ENCODE results near the gene DIDO1. TPM values are rescaled to one million over a fixed set of nuclear protein-coding genes. Genes with fewer than 3 reads are reported as not detected.

The DIDO1 gene
- total and polyA plus RNA-seq, 2 of the 13 experiments (the other 11 are each of a cell fraction or from before 2014, with no cell fraction given), result 75.0 to 75.1 TPM

- no peaks in the 10 kb centered on the region for H3K27me3 ChIP-seq (ENCODE audit: control insufficient read depth in 1 of 2, insufficient read depth in 2 of 2, low read length in 2 of 2)
- ATAC-seq (peak; percentile 10), DNase-seq (ENCODE audit: low spot score) (peak; percentile 50), FAIRE-seq (peak; percentile 52)
- H4K20me1 ChIP-seq (ENCODE audit: insufficient read depth, low read length), result no peaks in the 10 kb centered on the region
- intact Hi-C loops (cut with micrococcal nuclease; ENCODE audit: unreplicated experiment) (no loop called here), in situ Hi-C loops (cut with HindIII; ENCODE audit: extremely low pct_ligation_motif_present, low pct_unique_long_range_greater_than_20kb) (no loop called here)
- H3K4me1 ChIP-seq (ENCODE audit: insufficient read depth, low read length), result peaks cover 15% of the 10 kb centered on the region
- no peak overlapping the region for H3K27ac ChIP-seq (ENCODE audit: extremely low read length, insufficient read depth, low read length)
- H3K9me3 ChIP-seq (ENCODE audit: low read length), result no peaks in the 10 kb centered on the region
- BruUV-seq (replicated peaks), result no TSS peak
- POLR2A ChIA-PET, result interaction anchor here (0.7 to 2.7 kb wide), 5 partner anchors 10 to 68 kb away, joined by 3 to 8 read pairs (median 6); partner anchors contain the start of gene TCFL5
- no peak overlapping the region for H3K4me3 ChIP-seq (replicated peaks in 1 of 3; ENCODE audit: insufficient read depth in 1 of 3, low read depth in 2 of 3, low read length in 3 of 3)
- no peak overlapping the region for H2AFZ ChIP-seq (ENCODE audit: low read length)
- H3K36me3 ChIP-seq (replicated peaks in 1 of 2; ENCODE audit: control insufficient read depth in 1 of 2, insufficient read depth in 2 of 2, low read length in 2 of 2), result peaks cover 35 to 53% of the 10 kb centered on the region in 2 experiments
- H3K4me2 ChIP-seq (ENCODE audit: low read depth, low read length), result no peak overlapping the region
- H3K79me2 ChIP-seq (ENCODE audit: insufficient read depth, low read length), result no peaks in the 10 kb centered on the region
- H3K9ac ChIP-seq (ENCODE audit: insufficient read depth, low read depth, low read length), result no peak overlapping the region
- CTCF ChIA-PET (ENCODE audit: low intra/inter-chr PET ratio, low total read pairs), result no interaction called here
- WGBS (ENCODE audit: low lambda C conversion rate), result 72% methylated on average over 13 of the region's 13 CpGs
- TF ChIP-seq ZBTB3 (CRISPR knock-in tag; IDR thresholded peaks at IDR 0.05; ENCODE audit: borderline replicate concordance, low read depth) (no peak), ZNF512 (CRISPR knock-in tag; IDR thresholded peaks at IDR 0.05) (no peak), ZSCAN30 (CRISPR knock-in tag; IDR thresholded peaks at IDR 0.05) (no peak), ZNF549 (CRISPR knock-in tag; IDR thresholded peaks at IDR 0.05) (no peak), SIN3A (IDR thresholded peaks at IDR 0.05; ENCODE audit: borderline replicate concordance, low read depth, low read length) (0 out of 2 replicates have a peak, but pooled peaks have one; percentile 21), ZNF367 (CRISPR knock-in tag; IDR thresholded peaks at IDR 0.05; ENCODE audit: borderline replicate concordance) (no peak), ZNF558 (CRISPR knock-in tag; IDR thresholded peaks at IDR 0.05; ENCODE audit: borderline replicate concordance) (no peak), PAF1 (CRISPR knock-in tag; IDR thresholded peaks at IDR 0.05) (0 out of 2 replicates have a peak, but pooled peaks have one; percentile 28), ZNF720 (CRISPR knock-in tag; IDR thresholded peaks at IDR 0.05) (no peak)
- TF ChIP-seq, protein P1, sequence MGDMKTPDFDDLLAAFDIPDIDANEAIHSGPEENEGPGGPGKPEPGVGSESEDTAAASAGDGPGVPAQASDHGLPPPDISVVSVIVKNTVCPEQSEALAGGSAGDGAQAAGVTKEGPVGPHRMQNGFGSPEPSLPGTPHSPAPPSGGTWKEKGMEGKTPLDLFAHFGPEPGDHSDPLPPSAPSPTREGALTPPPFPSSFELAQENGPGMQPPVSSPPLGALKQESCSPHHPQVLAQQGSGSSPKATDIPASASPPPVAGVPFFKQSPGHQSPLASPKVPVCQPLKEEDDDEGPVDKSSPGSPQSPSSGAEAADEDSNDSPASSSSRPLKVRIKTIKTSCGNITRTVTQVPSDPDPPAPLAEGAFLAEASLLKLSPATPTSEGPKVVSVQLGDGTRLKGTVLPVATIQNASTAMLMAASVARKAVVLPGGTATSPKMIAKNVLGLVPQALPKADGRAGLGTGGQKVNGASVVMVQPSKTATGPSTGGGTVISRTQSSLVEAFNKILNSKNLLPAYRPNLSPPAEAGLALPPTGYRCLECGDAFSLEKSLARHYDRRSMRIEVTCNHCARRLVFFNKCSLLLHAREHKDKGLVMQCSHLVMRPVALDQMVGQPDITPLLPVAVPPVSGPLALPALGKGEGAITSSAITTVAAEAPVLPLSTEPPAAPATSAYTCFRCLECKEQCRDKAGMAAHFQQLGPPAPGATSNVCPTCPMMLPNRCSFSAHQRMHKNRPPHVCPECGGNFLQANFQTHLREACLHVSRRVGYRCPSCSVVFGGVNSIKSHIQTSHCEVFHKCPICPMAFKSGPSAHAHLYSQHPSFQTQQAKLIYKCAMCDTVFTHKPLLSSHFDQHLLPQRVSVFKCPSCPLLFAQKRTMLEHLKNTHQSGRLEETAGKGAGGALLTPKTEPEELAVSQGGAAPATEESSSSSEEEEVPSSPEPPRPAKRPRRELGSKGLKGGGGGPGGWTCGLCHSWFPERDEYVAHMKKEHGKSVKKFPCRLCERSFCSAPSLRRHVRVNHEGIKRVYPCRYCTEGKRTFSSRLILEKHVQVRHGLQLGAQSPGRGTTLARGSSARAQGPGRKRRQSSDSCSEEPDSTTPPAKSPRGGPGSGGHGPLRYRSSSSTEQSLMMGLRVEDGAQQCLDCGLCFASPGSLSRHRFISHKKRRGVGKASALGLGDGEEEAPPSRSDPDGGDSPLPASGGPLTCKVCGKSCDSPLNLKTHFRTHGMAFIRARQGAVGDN (CRISPR knock-in tag; IDR thresholded peaks at IDR 0.05), result peak; percentile 49
- TF ChIP-seq, protein P2, sequence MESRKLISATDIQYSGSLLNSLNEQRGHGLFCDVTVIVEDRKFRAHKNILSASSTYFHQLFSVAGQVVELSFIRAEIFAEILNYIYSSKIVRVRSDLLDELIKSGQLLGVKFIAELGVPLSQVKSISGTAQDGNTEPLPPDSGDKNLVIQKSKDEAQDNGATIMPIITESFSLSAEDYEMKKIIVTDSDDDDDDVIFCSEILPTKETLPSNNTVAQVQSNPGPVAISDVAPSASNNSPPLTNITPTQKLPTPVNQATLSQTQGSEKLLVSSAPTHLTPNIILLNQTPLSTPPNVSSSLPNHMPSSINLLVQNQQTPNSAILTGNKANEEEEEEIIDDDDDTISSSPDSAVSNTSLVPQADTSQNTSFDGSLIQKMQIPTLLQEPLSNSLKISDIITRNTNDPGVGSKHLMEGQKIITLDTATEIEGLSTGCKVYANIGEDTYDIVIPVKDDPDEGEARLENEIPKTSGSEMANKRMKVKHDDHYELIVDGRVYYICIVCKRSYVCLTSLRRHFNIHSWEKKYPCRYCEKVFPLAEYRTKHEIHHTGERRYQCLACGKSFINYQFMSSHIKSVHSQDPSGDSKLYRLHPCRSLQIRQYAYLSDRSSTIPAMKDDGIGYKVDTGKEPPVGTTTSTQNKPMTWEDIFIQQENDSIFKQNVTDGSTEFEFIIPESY (CRISPR knock-in tag; IDR thresholded peaks at IDR 0.05), result peak; percentile 96
- TF ChIP-seq, protein P3, sequence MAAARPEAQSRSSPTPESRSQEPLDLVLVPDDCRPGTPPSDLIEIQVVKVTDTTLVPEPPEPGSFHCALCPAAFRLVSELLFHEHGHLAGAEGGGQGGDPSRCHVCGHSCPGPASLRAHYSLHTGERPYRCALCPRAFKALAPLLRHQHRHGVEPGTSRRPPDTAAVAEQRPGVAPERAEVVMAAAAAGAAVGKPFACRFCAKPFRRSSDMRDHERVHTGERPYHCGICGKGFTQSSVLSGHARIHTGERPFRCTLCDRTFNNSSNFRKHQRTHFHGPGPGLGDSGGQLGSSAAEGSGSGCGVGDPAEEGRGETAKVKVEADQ (CRISPR knock-in tag; IDR thresholded peaks at IDR 0.05; ENCODE audit: borderline replicate concordance), result no peak
- TF ChIP-seq, protein P4, sequence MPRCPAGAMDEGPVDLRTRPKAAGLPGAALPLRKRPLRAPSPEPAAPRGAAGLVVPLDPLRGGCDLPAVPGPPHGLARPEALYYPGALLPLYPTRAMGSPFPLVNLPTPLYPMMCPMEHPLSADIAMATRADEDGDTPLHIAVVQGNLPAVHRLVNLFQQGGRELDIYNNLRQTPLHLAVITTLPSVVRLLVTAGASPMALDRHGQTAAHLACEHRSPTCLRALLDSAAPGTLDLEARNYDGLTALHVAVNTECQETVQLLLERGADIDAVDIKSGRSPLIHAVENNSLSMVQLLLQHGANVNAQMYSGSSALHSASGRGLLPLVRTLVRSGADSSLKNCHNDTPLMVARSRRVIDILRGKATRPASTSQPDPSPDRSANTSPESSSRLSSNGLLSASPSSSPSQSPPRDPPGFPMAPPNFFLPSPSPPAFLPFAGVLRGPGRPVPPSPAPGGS (CRISPR knock-in tag; IDR thresholded peaks at IDR 0.05), result peak; percentile 22; the same call in 1 of the 2 replicates
These were observed 39.0 kb downstream of the DIDO1 start for GRCh38 chr20:62887152-62887859.

All from HepG2 (cell line).